Bronchial epithelial cell (primary cell): ENCODE data around the gene LAMA3. TPM values are rescaled to one million over a fixed set of nuclear protein-coding genes. Genes with fewer than 3 reads are reported as not detected.

Source experiments
- DNase-seq: peaks from one replicate; pipeline ENCODE4 v3.0.0-alpha.2; 2010; ENCODE audit warnings: low read depth
- FAIRE-seq: peaks from 2 replicates; lab custom pipeline; 2011; peaks lifted over from hg19 to GRCh38; lab: Jason Lieb, UNC
- H3K27me3 ChIP-seq: 2 replicates; pipeline ENCODE4 v1.5.1; 2011; ENCODE audit warnings: low read length; ENCODE audit not compliant: control insufficient read depth, insufficient read depth
- H3K36me3 ChIP-seq: 2 replicates; pipeline ENCODE4 v1.5.1; 2011; ENCODE audit warnings: low read length; ENCODE audit not compliant: control insufficient read depth, insufficient read depth
- H3K4me3 ChIP-seq: 2 replicates; pipeline ENCODE4 v1.5.1; 2011; ENCODE audit warnings: mild to moderate bottlenecking, low read depth, low read length, control low read depth
- CTCF ChIP-seq: IDR thresholded peaks from 2 replicates; pipeline ENCODE4 v1.5.1; 2011; ENCODE audit warnings: mild to moderate bottlenecking, moderate library complexity, low read length, control low read depth, inconsistent platforms; ENCODE audit not compliant: insufficient read depth, severe bottlenecking
- total RNA-seq: library from RNA; depleted of rRNA; stranded (reverse); fragments of >200 nt; gene quantifications from 2 replicates; pipeline ENCODE4 v1.2.1, GENCODE V29; 2014

LAMA3 gene
- total RNA-seq, 1 donor from 2014 or later, result 531 TPM

- DNase-seq (no peak), FAIRE-seq (no peak)
- H3K27me3 ChIP-seq, result no peaks in the 10 kb centered on the region
- TF ChIP-seq CTCF, result no peak
- no peak overlapping the region for H3K4me3 ChIP-seq
- H3K36me3 ChIP-seq, result peaks cover 4% of the 10 kb centered on the region
Observed at GRCh38 chr18:23838233-23838632, 149.0 kb downstream of the LAMA3 start.

GRCh38 chr18:23838801-23839366 lies 149.6 kb downstream of the LAMA3 start:
- no peak for FAIRE-seq
- peaks cover 4% of the 10 kb centered on the region for H3K36me3 ChIP-seq
- peak; percentile 80 for DNase-seq
- no peaks in the 10 kb centered on the region for H3K27me3 ChIP-seq
- H3K4me3 ChIP-seq, result no peak overlapping the region
- TF ChIP-seq CTCF, result no peak

GRCh38 chr18:23842305-23842704 lies 153.1 kb downstream of the LAMA3 start:
- TF ChIP-seq CTCF, result no peak
- peaks cover 7% of the 10 kb centered on the region for H3K36me3 ChIP-seq
- DNase-seq (no peak), FAIRE-seq (no peak)
- no peak overlapping the region for H3K4me3 ChIP-seq
- H3K27me3 ChIP-seq, result no peaks in the 10 kb centered on the region

GRCh38 chr18:23844991-23845680 lies 155.9 kb downstream of the LAMA3 start:
- FAIRE-seq (no peak), DNase-seq (peak; percentile 73)
- TF ChIP-seq CTCF, result no peak
- H3K27me3 ChIP-seq, result no peaks in the 10 kb centered on the region
- peaks cover 5% of the 10 kb centered on the region for H3K36me3 ChIP-seq
- no peak overlapping the region for H3K4me3 ChIP-seq

- FAIRE-seq (no peak), DNase-seq (no peak)
- Histone ChIP-seq H3K27me3 (no peaks in the 10 kb centered on the region), H3K4me3 (no peak overlapping the region), H3K36me3 (peaks cover 5% of the 10 kb centered on the region)
- TF ChIP-seq CTCF, result no peak
Observed at GRCh38 chr18:23845988-23846630, 156.9 kb downstream of the LAMA3 start.
